Measurements from ENCODE around the gene MDP1.

- TF ChIP-seq EZH2phosphoT487 (IDR thresholded peaks at IDR 0.05; ENCODE audit: unreplicated experiment), result no peak
- TF ChIP-seq CTCF (conservative IDR thresholded peaks at IDR 0.05; ENCODE audit: low read depth in 2 of 2), result no peak
- TF ChIP-seq POLR2AphosphoS5 (IDR thresholded peaks at IDR 0.05; ENCODE audit: low read depth), result no peak
- no peak for TF ChIP-seq EZH2 (IDR thresholded peaks at IDR 0.05; ENCODE audit: low read depth, unreplicated experiment)
- TF ChIP-seq CREB1 (CRISPR knock-in tag; IDR thresholded peaks at IDR 0.05; ENCODE audit: low read depth), result no peak
- TF ChIP-seq REST (IDR thresholded peaks at IDR 0.05; ENCODE audit: unreplicated experiment), result no peak
- TF ChIP-seq NANOG (IDR thresholded peaks at IDR 0.05; ENCODE audit: borderline replicate concordance), result no peak
- no peak for TF ChIP-seq JUNB (IDR thresholded peaks at IDR 0.05; ENCODE audit: unreplicated experiment)
Measured at GRCh38 chr14:24228902-24229301, 13.0 kb upstream of the MDP1 start.
